ENCODE data around the gene COL8A1.

Gene COL8A1

GRCh38 chr3:99757966-99758365 is 119.6 kb downstream of the COL8A1 start:
- Mint-ChIP-seq H3K27me3 (ENCODE audit: low read depth) (peaks cover 26% of the 10 kb centered on the region), H3K36me3 (ENCODE audit: low read depth) (no peaks in the 10 kb centered on the region), H3K27ac (no peak overlapping the region), H3K4me1 (ENCODE audit: low read depth) (no peaks in the 10 kb centered on the region), H3K4me3 (no peak overlapping the region), H3K9me3 (no peaks in the 10 kb centered on the region)
- DNase-seq (ENCODE audit: low spot score): no peak

- Mint-ChIP-seq H3K9me3 (no peaks in the 10 kb centered on the region), H3K36me3 (ENCODE audit: low read depth) (no peaks in the 10 kb centered on the region), H3K27ac (no peak overlapping the region), H3K4me1 (ENCODE audit: low read depth) (no peaks in the 10 kb centered on the region), H3K27me3 (ENCODE audit: low read depth) (peaks cover 26% of the 10 kb centered on the region), H3K4me3 (no peak overlapping the region)
- no peak for DNase-seq (ENCODE audit: low spot score)
Observed at GRCh38 chr3:99758502-99759177, 120.2 kb downstream of the COL8A1 start.

- H3K36me3 Mint-ChIP-seq (ENCODE audit: low read depth): no peaks in the 10 kb centered on the region
- peaks cover 24% of the 10 kb centered on the region for H3K27me3 Mint-ChIP-seq (ENCODE audit: low read depth)
- no peak overlapping the region for H3K27ac Mint-ChIP-seq
- no peaks in the 10 kb centered on the region for H3K4me1 Mint-ChIP-seq (ENCODE audit: low read depth)
- H3K4me3 Mint-ChIP-seq: no peak overlapping the region
- DNase-seq (ENCODE audit: low spot score): no peak
- no peaks in the 10 kb centered on the region for H3K9me3 Mint-ChIP-seq
Observed at GRCh38 chr3:99760031-99760430, 121.6 kb downstream of the COL8A1 start.

GRCh38 chr3:99760629-99761028 is 122.2 kb downstream of the COL8A1 start:
- H3K36me3 Mint-ChIP-seq (ENCODE audit: low read depth): no peaks in the 10 kb centered on the region
- H3K27ac Mint-ChIP-seq: no peak overlapping the region
- no peak overlapping the region for H3K4me3 Mint-ChIP-seq
- DNase-seq (ENCODE audit: low spot score): no peak
- no peaks in the 10 kb centered on the region for H3K9me3 Mint-ChIP-seq
- peaks cover 24% of the 10 kb centered on the region for H3K27me3 Mint-ChIP-seq (ENCODE audit: low read depth)
- H3K4me1 Mint-ChIP-seq (ENCODE audit: low read depth): no peaks in the 10 kb centered on the region

GRCh38 chr3:99761415-99762165 is 123.2 kb downstream of the COL8A1 start:
- peaks cover 19% of the 10 kb centered on the region for H3K27me3 Mint-ChIP-seq (ENCODE audit: low read depth)
- no peaks in the 10 kb centered on the region for H3K36me3 Mint-ChIP-seq (ENCODE audit: low read depth)
- H3K4me3 Mint-ChIP-seq: no peak overlapping the region
- DNase-seq (ENCODE audit: low spot score): no peak
- H3K9me3 Mint-ChIP-seq: no peaks in the 10 kb centered on the region
- H3K27ac Mint-ChIP-seq: no peak overlapping the region
- no peaks in the 10 kb centered on the region for H3K4me1 Mint-ChIP-seq (ENCODE audit: low read depth)

GRCh38 chr3:99762901-99763300 is 124.5 kb downstream of the COL8A1 start:
- Mint-ChIP-seq H3K4me3 (no peak overlapping the region), H3K27me3 (ENCODE audit: low read depth) (peaks cover 13% of the 10 kb centered on the region), H3K9me3 (no peaks in the 10 kb centered on the region), H3K27ac (no peak overlapping the region), H3K4me1 (ENCODE audit: low read depth) (no peaks in the 10 kb centered on the region), H3K36me3 (ENCODE audit: low read depth) (no peaks in the 10 kb centered on the region)
- DNase-seq (ENCODE audit: low spot score): no peak

- H3K27ac Mint-ChIP-seq: no peak overlapping the region
- H3K4me3 Mint-ChIP-seq: no peak overlapping the region
- no peaks in the 10 kb centered on the region for H3K4me1 Mint-ChIP-seq (ENCODE audit: low read depth)
- no peak for DNase-seq (ENCODE audit: low spot score)
- no peaks in the 10 kb centered on the region for H3K36me3 Mint-ChIP-seq (ENCODE audit: low read depth)
- H3K27me3 Mint-ChIP-seq (ENCODE audit: low read depth): peaks cover 5% of the 10 kb centered on the region
- no peaks in the 10 kb centered on the region for H3K9me3 Mint-ChIP-seq
Observed at GRCh38 chr3:99764377-99764776, 126.0 kb downstream of the COL8A1 start.

GRCh38 chr3:99765042-99765942 is 126.9 kb downstream of the COL8A1 start:
- H3K27me3 Mint-ChIP-seq (ENCODE audit: low read depth): no peaks in the 10 kb centered on the region
- no peaks in the 10 kb centered on the region for H3K4me1 Mint-ChIP-seq (ENCODE audit: low read depth)
- no peaks in the 10 kb centered on the region for H3K36me3 Mint-ChIP-seq (ENCODE audit: low read depth)
- no peak overlapping the region for H3K4me3 Mint-ChIP-seq
- no peaks in the 10 kb centered on the region for H3K9me3 Mint-ChIP-seq
- no peak overlapping the region for H3K27ac Mint-ChIP-seq
- no peak for DNase-seq (ENCODE audit: low spot score)

GRCh38 chr3:99767291-99767690 is 128.9 kb downstream of the COL8A1 start:
- no peak for DNase-seq (ENCODE audit: low spot score)
- Mint-ChIP-seq H3K9me3 (no peaks in the 10 kb centered on the region), H3K27ac (no peak overlapping the region), H3K27me3 (ENCODE audit: low read depth) (no peaks in the 10 kb centered on the region), H3K4me3 (no peak overlapping the region), H3K4me1 (ENCODE audit: low read depth) (no peaks in the 10 kb centered on the region), H3K36me3 (ENCODE audit: low read depth) (no peaks in the 10 kb centered on the region)

GRCh38 chr3:99768126-99768525 is 129.7 kb downstream of the COL8A1 start:
- H3K27me3 Mint-ChIP-seq (ENCODE audit: low read depth): no peaks in the 10 kb centered on the region
- no peaks in the 10 kb centered on the region for H3K9me3 Mint-ChIP-seq
- no peak for DNase-seq (ENCODE audit: low spot score)
- no peaks in the 10 kb centered on the region for H3K36me3 Mint-ChIP-seq (ENCODE audit: low read depth)
- no peak overlapping the region for H3K27ac Mint-ChIP-seq
- no peak overlapping the region for H3K4me3 Mint-ChIP-seq
- H3K4me1 Mint-ChIP-seq (ENCODE audit: low read depth): no peaks in the 10 kb centered on the region

GRCh38 chr3:99768808-99769501 is 130.6 kb downstream of the COL8A1 start:
- Mint-ChIP-seq H3K4me1 (ENCODE audit: low read depth) (no peaks in the 10 kb centered on the region), H3K27me3 (ENCODE audit: low read depth) (no peaks in the 10 kb centered on the region), H3K27ac (no peak overlapping the region)

GRCh38 chr3:99772171-99772570 is 133.8 kb downstream of the COL8A1 start:
- Mint-ChIP-seq H3K4me3 (no peak overlapping the region), H3K27me3 (ENCODE audit: low read depth) (peaks cover 2% of the 10 kb centered on the region), H3K27ac (no peak overlapping the region), H3K9me3 (no peaks in the 10 kb centered on the region), H3K4me1 (ENCODE audit: low read depth) (no peaks in the 10 kb centered on the region), H3K36me3 (ENCODE audit: low read depth) (no peaks in the 10 kb centered on the region)
- no peak for DNase-seq (ENCODE audit: low spot score)

More at GRCh38 chr3:99768808-99769501, 130.6 kb downstream of the COL8A1 start:
- H3K4me3 Mint-ChIP-seq: no peak overlapping the region
- H3K36me3 Mint-ChIP-seq (ENCODE audit: low read depth): no peaks in the 10 kb centered on the region
- no peaks in the 10 kb centered on the region for H3K9me3 Mint-ChIP-seq
- no peak for DNase-seq (ENCODE audit: low spot score)

- Mint-ChIP-seq H3K27me3 (ENCODE audit: low read depth) (peaks cover 3% of the 10 kb centered on the region), H3K36me3 (ENCODE audit: low read depth) (no peaks in the 10 kb centered on the region), H3K27ac (no peak overlapping the region), H3K9me3 (no peaks in the 10 kb centered on the region), H3K4me3 (no peak overlapping the region), H3K4me1 (ENCODE audit: low read depth) (no peaks in the 10 kb centered on the region)
- no peak for DNase-seq (ENCODE audit: low spot score)
Observed at GRCh38 chr3:99772671-99773070, 134.3 kb downstream of the COL8A1 start.

Measured in T-helper 2 cell treated with Interferon-gamma antibody and Interleukin-4, amounts not matched to agents 5 μg/mL and 100 μg/mL, for 36 hours (primary cell).